K562 (cell line): ENCODE data around the gene RNASET2. TPM values are rescaled to one million over a fixed set of nuclear protein-coding genes. Genes with fewer than 3 reads are reported as not detected.

Experiments used
- ARID2 ChIP-seq: fragments of 450-650 bp; IDR thresholded peaks from 2 replicates; pipeline ENCODE4 v1.6.1; 2017; ENCODE audit warnings: antibody characterized with exemption, mild to moderate bottlenecking
- C11orf30 ChIP-seq: fragments of 450-650 bp; IDR thresholded peaks from 2 replicates; pipeline ENCODE4 v1.6.1; 2016; ENCODE audit warnings: low read depth, mild to moderate bottlenecking
- CBFB ChIP-seq: sonication (generic); formaldehyde crosslinking; IDR thresholded peaks from 2 replicates; pipeline ENCODE4 v1.4.0; 2020; ENCODE audit warnings: mild to moderate bottlenecking, missing genetic modification reagents
- CREB5 ChIP-seq: fragments of 250-450 bp; sonication (Bioruptor Pico); IDR thresholded peaks from 2 replicates; pipeline ENCODE4 v1.5.0; 2020; ENCODE audit warnings: mild to moderate bottlenecking
- EHMT2 ChIP-seq: fragments of 450-650 bp; IDR thresholded peaks from 2 replicates; pipeline ENCODE4 v1.6.1; 2018; ENCODE audit warnings: antibody characterized with exemption
- FOXK2 ChIP-seq, 2 experiments: fragments of 450-650 bp; IDR thresholded peaks in 1 of 2; conservative IDR thresholded peaks in 1 of 2; 2 replicates each; pipeline ENCODE4 v1.6.1; 2016; ENCODE audit warnings: low read depth in 2 of 2, mild to moderate bottlenecking in 1 of 2
- HCFC1 ChIP-seq: IDR thresholded peaks from 2 replicates; pipeline ENCODE4 v1.6.1; 2012; ENCODE audit warnings: low read depth, low read length, improper control_type of control experiment
- HEY1 ChIP-seq: fragments of 250-450 bp; sonication (Bioruptor Pico); IDR thresholded peaks from 2 replicates; pipeline ENCODE4 v1.5.0; 2020; ENCODE audit warnings: mild to moderate bottlenecking, moderate library complexity, borderline replicate concordance
- IRF1 ChIP-seq: sonication (generic); formaldehyde crosslinking; IDR thresholded peaks from 2 replicates; pipeline ENCODE4 v1.8.0; 2022; ENCODE audit warnings: missing genetic modification reagents, mild to moderate bottlenecking, borderline replicate concordance
- KAT8 ChIP-seq: fragments of 450-650 bp; IDR thresholded peaks from 2 replicates; pipeline ENCODE4 v1.6.1; 2016; ENCODE audit warnings: low read depth, mild to moderate bottlenecking
- KDM4B ChIP-seq, 2 experiments: fragments of 450-650 bp in 1 of 2; sonication (generic) in 1 of 2; IDR thresholded peaks; 2 replicates each; pipeline ENCODE4 v1.6.1; 2016 to 2017; ENCODE audit warnings: borderline replicate concordance in 2 of 2, antibody characterized with exemption in 1 of 2, low read depth in 1 of 2, mild to moderate bottlenecking in 1 of 2
- KLF6 ChIP-seq: fragments of 250-450 bp; sonication (Bioruptor Pico); IDR thresholded peaks from 2 replicates; pipeline ENCODE4 v1.4.0; 2020; ENCODE audit warnings: mild to moderate bottlenecking, moderate library complexity, borderline replicate concordance
- MAFF ChIP-seq: IDR thresholded peaks from 2 replicates; pipeline ENCODE4 v1.6.1; 2012; ENCODE audit warnings: low read length, improper control_type of control experiment
- MED1 ChIP-seq: sonication (generic); formaldehyde crosslinking; IDR thresholded peaks from 2 replicates; pipeline ENCODE4 v1.8.1; 2023; ENCODE audit warnings: missing genetic modification reagents, borderline replicate concordance
- NCOA1 ChIP-seq: fragments of 450-650 bp; IDR thresholded peaks from 2 replicates; pipeline ENCODE4 v1.6.1; 2016; ENCODE audit warnings: low read depth
- NELFE ChIP-seq: IDR thresholded peaks from 2 replicates; pipeline ENCODE4 v1.6.1; 2011; ENCODE audit warnings: mild to moderate bottlenecking; ENCODE audit not compliant: insufficient read depth, insufficient read length
- NR4A1 ChIP-seq, 2 experiments: fragments of 250-450 bp in 1 of 2; fragments of 450-650 bp in 1 of 2; sonication (Bioruptor Pico) in 1 of 2; IDR thresholded peaks; 2 replicates each; pipeline versions ENCODE4 v1.4.0 to v1.6.1; 2016 to 2020; ENCODE audit warnings: mild to moderate bottlenecking in 2 of 2, missing compliant biosample characterization in 1 of 2, missing genetic modification characterization in 1 of 2, moderate library complexity in 1 of 2
- SREBF2 ChIP-seq: sonication (generic); formaldehyde crosslinking; IDR thresholded peaks from 2 replicates; pipeline ENCODE4 v1.4.0; 2020; ENCODE audit warnings: mild to moderate bottlenecking, missing genetic modification reagents
- SRSF3 ChIP-seq: fragments of 200-400 bp; formaldehyde crosslinking; IDR thresholded peaks from 2 replicates; pipeline ENCODE4 v1.6.1; 2016; ENCODE audit warnings: mild to moderate bottlenecking, low read length, moderate library complexity; ENCODE audit not compliant: insufficient read depth
- TBL1XR1 ChIP-seq, 2 experiments: IDR thresholded peaks; 2 replicates each; pipeline ENCODE4 v1.6.1; 2012; ENCODE audit warnings: improper control_type of control experiment in 2 of 2, low read length in 2 of 2, mild to moderate bottlenecking in 1 of 2
- ZNF175 ChIP-seq: fragments of 200-800 bp; sonication (Bioruptor generic); IDR thresholded peaks from 2 replicates; pipeline ENCODE4 v1.6.1; 2016; ENCODE audit warnings: low read depth, mild to moderate bottlenecking, missing genetic modification characterization, missing compliant biosample characterization
- ZNF217 ChIP-seq: sonication (generic); formaldehyde crosslinking; IDR thresholded peaks from 2 replicates; pipeline ENCODE4 v1.8.0; 2022; ENCODE audit warnings: mild to moderate bottlenecking, missing genetic modification reagents
- ZNF23 ChIP-seq: fragments of 250-450 bp; sonication (Bioruptor Pico); IDR thresholded peaks from 2 replicates; pipeline ENCODE4 v1.4.0; 2020; ENCODE audit warnings: mild to moderate bottlenecking
- ZNF76 ChIP-seq: fragments of 250-450 bp; sonication (Bioruptor Pico); IDR thresholded peaks from 2 replicates; pipeline ENCODE4 v1.4.0; 2020; ENCODE audit warnings: mild to moderate bottlenecking, moderate library complexity, borderline replicate concordance
- polyA plus RNA-seq, 8 experiments: library from polyadenylated mRNA; depleted of rRNA in 4 of 8; stranded (reverse) in 5 of 8; unstranded in 3 of 8; fragments of >200 nt; fragmentation: Nextera tagmentation in 2 of 8; fragmentation: Illumina TruSeq in 1 of 8; extraction: Ambion mirVana in 2 of 8; extraction: Trizol in 1 of 8; gene quantifications; 2 replicates each; pipeline versions ENCODE4 v1.2.1 to v1.2.3, GENCODE V29; 2011 to 2014; ENCODE audit warnings: inconsistent platforms in 1 of 8, missing spikeins in 1 of 8
- total RNA-seq, 7 experiments: library from RNA; depleted of rRNA in 6 of 7; stranded (reverse); fragments of >200 nt in 6 of 7; fragmentation: Illumina TruSeq in 2 of 7; extraction: Trizol in 2 of 7; gene quantifications; 2 replicates each; pipeline versions ENCODE4 v1.2.1 to v1.2.3, GENCODE V29; 2011 to 2021; ENCODE audit warnings: low replicate concordance in 1 of 7
- TF ChIP-seq, protein P1 (sequence below), 2 experiments: IDR thresholded peaks; 2 replicates each; pipeline ENCODE4 v1.6.1; 2011; ENCODE audit warnings: borderline replicate concordance in 1 of 2, control low read depth in 1 of 2, low read depth in 1 of 2, low read length in 1 of 2, mild to moderate bottlenecking in 1 of 2, mixed read lengths in 1 of 2, moderate library complexity in 1 of 2; ENCODE audit not compliant: insufficient read depth in 1 of 2, insufficient read length in 1 of 2, poor library complexity in 1 of 2, severe bottlenecking in 1 of 2; ENCODE audit errors: extremely low read depth in 1 of 2
- TF ChIP-seq, protein P2 (sequence below): fragments of 450-650 bp; IDR thresholded peaks from 2 replicates; pipeline ENCODE4 v1.6.1; 2017; ENCODE audit warnings: mild to moderate bottlenecking, moderate library complexity

Gene RNASET2
- total and polyA plus RNA-seq, 9 of the 15 experiments (the other 6 are each of a cell fraction or from before 2014, with no cell fraction given): 7.4 to 141 (median 91.3) TPM

GRCh38 chr6:166940643-166941068, 15.7 kb downstream of the RNASET2 start (continued):
- TF ChIP-seq, protein P1, sequence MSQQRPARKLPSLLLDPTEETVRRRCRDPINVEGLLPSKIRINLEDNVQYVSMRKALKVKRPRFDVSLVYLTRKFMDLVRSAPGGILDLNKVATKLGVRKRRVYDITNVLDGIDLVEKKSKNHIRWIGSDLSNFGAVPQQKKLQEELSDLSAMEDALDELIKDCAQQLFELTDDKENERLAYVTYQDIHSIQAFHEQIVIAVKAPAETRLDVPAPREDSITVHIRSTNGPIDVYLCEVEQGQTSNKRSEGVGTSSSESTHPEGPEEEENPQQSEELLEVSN (IDR thresholded peaks at IDR 0.05; ENCODE audit: borderline replicate concordance in 1 of 2, extremely low read depth in 1 of 2, insufficient read depth in 1 of 2, insufficient read length in 1 of 2, low read depth in 1 of 2, low read length in 1 of 2, poor library complexity in 1 of 2, severe bottlenecking in 1 of 2): no peak
- TF ChIP-seq EHMT2 (no peak), ZNF217 (CRISPR knock-in tag) (no peak), KDM4B (IDR thresholded peaks at IDR 0.05; ENCODE audit: borderline replicate concordance in 2 of 2, low read depth in 1 of 2) (no peak), TBL1XR1 (IDR thresholded peaks at IDR 0.05; ENCODE audit: low read length in 2 of 2) (no peak), KLF6 (CRISPR knock-in tag) (no peak), ZNF23 (no peak), HCFC1 (no peak), NR4A1 (CRISPR knock-in tag; IDR thresholded peaks at IDR 0.05) (no peak), NR4A1 (tag; IDR thresholded peaks at IDR 0.05) (no peak), C11orf30 (peak; percentile 82), SRSF3 (no peak), MAFF (peak; percentile 46; the same call in 1 of the 2 replicates), NELFE (no peak), CBFB (CRISPR knock-in tag) (no peak), IRF1 (CRISPR knock-in tag) (0 out of 2 replicates have a peak, but pooled peaks have one; percentile 19), HEY1 (CRISPR knock-in tag) (no peak), SREBF2 (CRISPR knock-in tag) (no peak), CREB5 (no peak), ZNF76 (CRISPR knock-in tag) (no peak), KAT8 (no peak), FOXK2 (conservative IDR thresholded peaks at IDR 0.05 in 1 of 2, IDR thresholded peaks at IDR 0.05 in 1 of 2; ENCODE audit: low read depth in 2 of 2) (no peak), MED1 (CRISPR knock-in tag) (no peak), ARID2 (no peak), ZNF175 (CRISPR knock-in tag) (peak; percentile 45; the same call in 1 of the 2 replicates), NCOA1 (no peak)
- TF ChIP-seq, protein P2, sequence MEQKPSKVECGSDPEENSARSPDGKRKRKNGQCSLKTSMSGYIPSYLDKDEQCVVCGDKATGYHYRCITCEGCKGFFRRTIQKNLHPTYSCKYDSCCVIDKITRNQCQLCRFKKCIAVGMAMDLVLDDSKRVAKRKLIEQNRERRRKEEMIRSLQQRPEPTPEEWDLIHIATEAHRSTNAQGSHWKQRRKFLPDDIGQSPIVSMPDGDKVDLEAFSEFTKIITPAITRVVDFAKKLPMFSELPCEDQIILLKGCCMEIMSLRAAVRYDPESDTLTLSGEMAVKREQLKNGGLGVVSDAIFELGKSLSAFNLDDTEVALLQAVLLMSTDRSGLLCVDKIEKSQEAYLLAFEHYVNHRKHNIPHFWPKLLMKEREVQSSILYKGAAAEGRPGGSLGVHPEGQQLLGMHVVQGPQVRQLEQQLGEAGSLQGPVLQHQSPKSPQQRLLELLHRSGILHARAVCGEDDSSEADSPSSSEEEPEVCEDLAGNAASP: no peak
